SK-N-SH (cell line): ENCODE measurements around the gene KMT2E. TPM values are rescaled to one million over a fixed set of nuclear protein-coding genes. Genes with fewer than 3 reads are reported as not detected.

Source experiments
- CTCF ChIA-PET: fragments of 300-600, 350-600 bp; formaldehyde crosslinking; extraction: SDS; loops from one replicate; lab custom pipeline; 2021; lab: Yijun Ruan, JAX
- POLR2A ChIA-PET: fragments of 350-600 bp; sonication (Branson Sonifier 250); formaldehyde crosslinking; extraction: SDS; loops from one replicate; lab custom pipeline; 2020; ENCODE audit warnings: antibody characterized with exemption, inconsistent platforms; lab: Yijun Ruan, JAX
- DNase-seq: peaks from one replicate; pipeline ENCODE4 v3.0.0; 2012
- H2AFZ ChIP-seq: fragments of 200-600 bp; sonication (generic); 2 replicates; pipeline ENCODE4 v1.8.1; 2016; ENCODE audit warnings: antibody characterized with exemption, mild to moderate bottlenecking, low read depth
- H3F3A ChIP-seq: fragments of 200-600 bp; sonication (generic); replicated peaks from 2 replicates; pipeline ENCODE3; 2016; ENCODE audit warnings: antibody characterized with exemption, mild to moderate bottlenecking; ENCODE audit not compliant: insufficient read depth
- H3K27ac ChIP-seq, 2 experiments: fragments of 200-500 bp in 1 of 2; fragments of 200-600 bp in 1 of 2; sonication (Bioruptor generic) in 1 of 2; sonication (generic), shearing (Covaris generic) in 1 of 2; 2 replicates each; pipeline versions ENCODE4 v1.5.1 to v1.6.1; 2014 to 2016; ENCODE audit warnings: low read depth in 2 of 2, inconsistent platforms in 1 of 2, low read length in 1 of 2, mild to moderate bottlenecking in 1 of 2, mixed read lengths in 1 of 2
- H3K27me3 ChIP-seq: fragments of 200-600 bp; sonication (generic), shearing (Covaris generic); 2 replicates; pipeline ENCODE4 v1.6.1; 2016; ENCODE audit warnings: mixed run types; ENCODE audit not compliant: insufficient read depth
- H3K36me3 ChIP-seq, 2 experiments: fragments of 200-500 bp in 1 of 2; fragments of 200-600 bp in 1 of 2; sonication (Bioruptor generic) in 1 of 2; sonication (generic) in 1 of 2; replicated peaks in 1 of 2; 2 replicates each; pipeline versions ENCODE3 to v1.5.1; 2014 to 2016; ENCODE audit warnings: low read length in 1 of 2, mild to moderate bottlenecking in 1 of 2; ENCODE audit not compliant: insufficient read depth in 2 of 2, control insufficient read depth in 1 of 2
- H3K4me1 ChIP-seq, 2 experiments: fragments of 200-500 bp in 1 of 2; fragments of 200-600 bp in 1 of 2; sonication (Bioruptor generic) in 1 of 2; sonication (generic), shearing (Covaris generic) in 1 of 2; 2 replicates each; pipeline versions ENCODE4 v1.5.1 to v1.6.1; 2014 to 2016; ENCODE audit warnings: low read depth in 1 of 2, low read length in 1 of 2, mixed run types in 1 of 2; ENCODE audit not compliant: insufficient read depth in 2 of 2, control insufficient read depth in 1 of 2
- H3K4me2 ChIP-seq: fragments of 200-600 bp; sonication (generic), shearing (Covaris generic); 2 replicates; pipeline ENCODE4 v1.6.1; 2017; ENCODE audit warnings: mixed run types
- H3K4me3 ChIP-seq, 2 experiments: fragments of 200-500 bp in 1 of 2; fragments of 200-600 bp in 1 of 2; sonication (Bioruptor generic) in 1 of 2; sonication (generic), shearing (Covaris generic) in 1 of 2; 2 replicates each; pipeline versions ENCODE4 v1.5.1 to v1.8.1; 2014 to 2016; ENCODE audit warnings: low read depth in 2 of 2, inconsistent platforms in 1 of 2, low read length in 1 of 2, mild to moderate bottlenecking in 1 of 2, mixed read lengths in 1 of 2, moderate library complexity in 1 of 2
- H3K79me2 ChIP-seq: fragments of 200-600 bp; sonication (generic); 2 replicates; pipeline ENCODE4 v1.8.1; 2017; ENCODE audit warnings: mild to moderate bottlenecking; ENCODE audit not compliant: insufficient read depth
- H3K9ac ChIP-seq: fragments of 200-600 bp; sonication (generic); 2 replicates; pipeline ENCODE4 v1.6.1; 2017; ENCODE audit warnings: mixed run types
- H3K9me2 ChIP-seq: fragments of 200-600 bp; sonication (generic); 2 replicates; pipeline ENCODE4 v1.6.1; 2017; ENCODE audit warnings: mixed run types
- H3K9me3 ChIP-seq: fragments of 200-600 bp; sonication (generic); 2 replicates; pipeline ENCODE4 v1.6.1; 2017; ENCODE audit warnings: mixed run types, mild to moderate bottlenecking, moderate library complexity
- H4K20me1 ChIP-seq: fragments of 200-600 bp; sonication (generic); 2 replicates; pipeline ENCODE4 v1.6.1; 2017; ENCODE audit warnings: mild to moderate bottlenecking, mixed run types; ENCODE audit not compliant: insufficient read depth
- CHD2 ChIP-seq: fragments of 150-350 bp; IDR thresholded peaks from 2 replicates; pipeline ENCODE4 v1.6.1; 2018; ENCODE audit warnings: low read length; ENCODE audit not compliant: partially characterized antibody
- EP300 ChIP-seq, 2 experiments: IDR thresholded peaks; 2 replicates each; pipeline versions ENCODE4 v1.4.0 to v1.6.1; 2012; ENCODE audit warnings: borderline replicate concordance in 1 of 2, low read depth in 1 of 2, low read length in 1 of 2
- EZH2phosphoT487 ChIP-seq: fragments of 200-600 bp; sonication (generic); IDR thresholded peaks from 2 replicates; pipeline ENCODE4 v1.6.1; 2017; ENCODE audit warnings: low read depth, mixed run types, mild to moderate bottlenecking, antibody characterized with exemption, moderate library complexity, borderline replicate concordance
- FOSL2 ChIP-seq: IDR thresholded peaks from 2 replicates; pipeline ENCODE4 v1.4.0; 2012; ENCODE audit warnings: low read depth, mild to moderate bottlenecking, moderate library complexity, borderline replicate concordance
- FOXM1 ChIP-seq: IDR thresholded peaks from 2 replicates; pipeline ENCODE4 v1.4.0; 2012; ENCODE audit warnings: low read depth, mild to moderate bottlenecking
- GABPA ChIP-seq: IDR thresholded peaks from 2 replicates; pipeline ENCODE4 v1.4.0; 2012; ENCODE audit warnings: low read depth, mild to moderate bottlenecking
- MXI1 ChIP-seq: IDR thresholded peaks from 2 replicates; pipeline ENCODE4 v1.6.1; 2012; ENCODE audit warnings: mild to moderate bottlenecking, low read depth, low read length, improper control_type of control experiment
- NFIC ChIP-seq: IDR thresholded peaks from 2 replicates; pipeline ENCODE4 v1.4.0; 2012; ENCODE audit warnings: borderline replicate concordance
- NRF1 ChIP-seq: IDR thresholded peaks from 2 replicates; pipeline ENCODE4 v1.6.1; 2012; ENCODE audit warnings: low read depth, mild to moderate bottlenecking, low read length
- RAD21 ChIP-seq: IDR thresholded peaks from 2 replicates; pipeline ENCODE4 v1.6.1; 2012; ENCODE audit warnings: mild to moderate bottlenecking, low read length
- RCOR1 ChIP-seq: fragments of 150-350 bp; IDR thresholded peaks from 2 replicates; pipeline ENCODE4 v1.6.1; 2017; ENCODE audit warnings: antibody characterized with exemption, low read length
- RXRA ChIP-seq: IDR thresholded peaks from 2 replicates; pipeline ENCODE4 v1.4.0; 2012; ENCODE audit warnings: low read depth, mild to moderate bottlenecking, borderline replicate concordance
- TAF1 ChIP-seq: IDR thresholded peaks from 2 replicates; pipeline ENCODE4 v1.6.1; 2012; ENCODE audit warnings: low read depth, mild to moderate bottlenecking, low read length, moderate library complexity, borderline replicate concordance
- WGBS: methylation state at CpG from one replicate; pipeline ENCODE4 v1.1.6; 2017; ENCODE audit warnings: low lambda C conversion rate; 5-methylcytosine and 5-hydroxymethylcytosine counted together
- polyA plus RNA-seq, 3 experiments: library from polyadenylated mRNA; depleted of rRNA; stranded (reverse); fragments of >200 nt; gene quantifications; 2 replicates each; pipeline ENCODE4 v1.2.3, GENCODE V29; 2012
- TF ChIP-seq, protein P1 (sequence below): IDR thresholded peaks from 2 replicates; pipeline ENCODE4 v1.4.0; 2012; ENCODE audit warnings: low read depth, borderline replicate concordance
- TF ChIP-seq, protein P2 (sequence below): IDR thresholded peaks from 2 replicates; pipeline ENCODE4 v1.4.0; 2012; ENCODE audit warnings: low read depth
- TF ChIP-seq, protein P3 (sequence below): fragments of 150-350 bp; IDR thresholded peaks from 2 replicates; pipeline ENCODE4 v1.6.1; 2017; ENCODE audit warnings: antibody characterized with exemption, low read length, low read depth, borderline replicate concordance
- TF ChIP-seq, protein P4 (sequence below): IDR thresholded peaks from 2 replicates; pipeline ENCODE4 v1.6.1; 2012; ENCODE audit warnings: mild to moderate bottlenecking, low read depth, low read length, moderate library complexity
- TF ChIP-seq, protein P5 (sequence below): IDR thresholded peaks from 2 replicates; pipeline ENCODE4 v1.4.0; 2012; ENCODE audit warnings: low read depth, borderline replicate concordance

KMT2E gene
- polyA plus RNA-seq, 1 of the 3 experiments (the other 2 are of a cell fraction) = 6.4 TPM

DNA sequence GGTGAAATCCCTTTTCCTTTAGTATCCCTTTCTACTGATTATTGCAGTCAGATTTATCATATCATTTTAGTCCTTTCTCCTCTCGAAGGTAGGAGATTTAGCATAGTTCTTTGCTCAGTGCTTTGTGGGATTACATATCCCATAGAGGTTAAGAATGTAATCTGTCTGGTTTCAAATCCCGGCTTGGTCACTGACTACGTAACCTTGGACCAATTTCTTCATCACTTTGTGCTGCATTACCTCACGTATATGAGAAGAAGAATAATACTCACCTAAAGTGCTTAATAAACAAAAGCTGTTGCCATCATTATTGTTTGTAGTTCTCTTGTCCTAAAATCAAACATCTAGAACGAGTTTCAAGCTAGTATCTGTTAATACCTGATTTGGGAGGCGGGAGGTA is 74.0 kb downstream of the KMT2E start:
- Histone ChIP-seq H3K9me3 (no peaks in the 10 kb centered on the region), H4K20me1 (no peaks in the 10 kb centered on the region; the same call in 1 of the 2 replicates), H2AFZ (no peak overlapping the region), H3K36me3 (peaks cover 53 to 83% of the 10 kb centered on the region in 2 experiments), H3K4me3 (no peak overlapping the region), H3F3A (peaks cover 34% of the 10 kb centered on the region), H3K9ac (no peak overlapping the region), H3K4me1 (no peaks in the 10 kb centered on the region), H3K4me2 (no peak overlapping the region), H3K27me3 (no peaks in the 10 kb centered on the region), H3K9me2 (no peaks in the 10 kb centered on the region), H3K79me2 (peaks cover 30% of the 10 kb centered on the region; the same call in 1 of the 2 replicates), H3K27ac (no peak overlapping the region)
- TF ChIP-seq, protein P1, sequence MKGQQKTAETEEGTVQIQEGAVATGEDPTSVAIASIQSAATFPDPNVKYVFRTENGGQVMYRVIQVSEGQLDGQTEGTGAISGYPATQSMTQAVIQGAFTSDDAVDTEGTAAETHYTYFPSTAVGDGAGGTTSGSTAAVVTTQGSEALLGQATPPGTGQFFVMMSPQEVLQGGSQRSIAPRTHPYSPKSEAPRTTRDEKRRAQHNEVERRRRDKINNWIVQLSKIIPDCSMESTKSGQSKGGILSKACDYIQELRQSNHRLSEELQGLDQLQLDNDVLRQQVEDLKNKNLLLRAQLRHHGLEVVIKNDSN = no peak
- TF ChIP-seq, protein P2, sequence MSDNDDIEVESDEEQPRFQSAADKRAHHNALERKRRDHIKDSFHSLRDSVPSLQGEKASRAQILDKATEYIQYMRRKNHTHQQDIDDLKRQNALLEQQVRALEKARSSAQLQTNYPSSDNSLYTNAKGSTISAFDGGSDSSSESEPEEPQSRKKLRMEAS = no peak
- TF ChIP-seq, protein P3, sequence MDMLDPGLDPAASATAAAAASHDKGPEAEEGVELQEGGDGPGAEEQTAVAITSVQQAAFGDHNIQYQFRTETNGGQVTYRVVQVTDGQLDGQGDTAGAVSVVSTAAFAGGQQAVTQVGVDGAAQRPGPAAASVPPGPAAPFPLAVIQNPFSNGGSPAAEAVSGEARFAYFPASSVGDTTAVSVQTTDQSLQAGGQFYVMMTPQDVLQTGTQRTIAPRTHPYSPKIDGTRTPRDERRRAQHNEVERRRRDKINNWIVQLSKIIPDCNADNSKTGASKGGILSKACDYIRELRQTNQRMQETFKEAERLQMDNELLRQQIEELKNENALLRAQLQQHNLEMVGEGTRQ = no peak
- TF ChIP-seq GABPA = no peak
- DNase-seq = no peak
- ChIA-PET POLR2A (no interaction called here), CTCF (interaction anchor here (0.7 to 0.9 kb wide), 2 partner anchors 11 to 170 kb away, joined by 3 read pairs; no protein-coding TSS in a partner anchor)
- 94% methylated on average over 6 of the region's 6 CpGs for WGBS

DNA sequence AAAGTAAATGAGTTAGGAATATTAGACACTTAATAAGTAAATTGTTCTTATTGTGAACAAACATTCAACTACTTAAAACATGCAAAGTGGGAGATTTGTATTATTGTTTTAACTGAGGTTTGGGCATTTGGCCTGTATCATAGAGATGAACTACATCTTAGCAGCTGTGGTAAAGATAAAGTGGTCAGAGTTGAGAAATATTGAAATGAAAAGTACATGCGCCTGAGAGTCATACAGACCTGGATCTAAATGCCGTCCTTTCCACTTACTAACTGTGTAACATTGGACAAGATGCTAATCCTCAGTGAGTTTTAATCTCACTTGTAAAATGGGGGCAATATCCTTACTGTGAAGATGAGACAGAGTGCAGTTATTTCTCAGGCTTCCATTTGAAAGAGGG is 74.5 kb downstream of the KMT2E start:
- H3K36me3 ChIP-seq = peaks cover 49 to 86% of the 10 kb centered on the region in 2 experiments
- no peaks in the 10 kb centered on the region for H3K9me3 ChIP-seq
- peaks cover 33% of the 10 kb centered on the region; the same call in 1 of the 2 replicates for H3K79me2 ChIP-seq
- no peaks in the 10 kb centered on the region for H3K9me2 ChIP-seq
- no peaks in the 10 kb centered on the region; the same call in 1 of the 2 replicates for H4K20me1 ChIP-seq
- 92% methylated on average over 2 of the region's 2 CpGs for WGBS
- H3K4me1 ChIP-seq = no peaks in the 10 kb centered on the region
- ChIA-PET POLR2A (no interaction called here), CTCF (interaction anchor here (0.7 to 0.9 kb wide), 2 partner anchors 12 to 170 kb away, joined by 3 read pairs; no protein-coding TSS in a partner anchor)
- no peak overlapping the region for H3K27ac ChIP-seq
- no peak overlapping the region for H2AFZ ChIP-seq
- no peak overlapping the region for H3K4me3 ChIP-seq
- no peak for DNase-seq
- no peaks in the 10 kb centered on the region for H3K27me3 ChIP-seq
- no peak overlapping the region for H3K4me2 ChIP-seq
- H3F3A ChIP-seq = peaks cover 34% of the 10 kb centered on the region
- H3K9ac ChIP-seq = no peak overlapping the region
- TF ChIP-seq TAF1 (no peak), RXRA (no peak), NRF1 (no peak), NFIC (no peak), FOSL2 (no peak), RAD21 (no peak), MXI1 (no peak), EP300 (IDR thresholded peaks at IDR 0.05; ENCODE audit: borderline replicate concordance in 1 of 2, low read depth in 1 of 2, low read length in 1 of 2) (no peak), RCOR1 (no peak), FOXM1 (no peak), CHD2 (no peak), EZH2phosphoT487 (no peak)
- TF ChIP-seq, protein P4, sequence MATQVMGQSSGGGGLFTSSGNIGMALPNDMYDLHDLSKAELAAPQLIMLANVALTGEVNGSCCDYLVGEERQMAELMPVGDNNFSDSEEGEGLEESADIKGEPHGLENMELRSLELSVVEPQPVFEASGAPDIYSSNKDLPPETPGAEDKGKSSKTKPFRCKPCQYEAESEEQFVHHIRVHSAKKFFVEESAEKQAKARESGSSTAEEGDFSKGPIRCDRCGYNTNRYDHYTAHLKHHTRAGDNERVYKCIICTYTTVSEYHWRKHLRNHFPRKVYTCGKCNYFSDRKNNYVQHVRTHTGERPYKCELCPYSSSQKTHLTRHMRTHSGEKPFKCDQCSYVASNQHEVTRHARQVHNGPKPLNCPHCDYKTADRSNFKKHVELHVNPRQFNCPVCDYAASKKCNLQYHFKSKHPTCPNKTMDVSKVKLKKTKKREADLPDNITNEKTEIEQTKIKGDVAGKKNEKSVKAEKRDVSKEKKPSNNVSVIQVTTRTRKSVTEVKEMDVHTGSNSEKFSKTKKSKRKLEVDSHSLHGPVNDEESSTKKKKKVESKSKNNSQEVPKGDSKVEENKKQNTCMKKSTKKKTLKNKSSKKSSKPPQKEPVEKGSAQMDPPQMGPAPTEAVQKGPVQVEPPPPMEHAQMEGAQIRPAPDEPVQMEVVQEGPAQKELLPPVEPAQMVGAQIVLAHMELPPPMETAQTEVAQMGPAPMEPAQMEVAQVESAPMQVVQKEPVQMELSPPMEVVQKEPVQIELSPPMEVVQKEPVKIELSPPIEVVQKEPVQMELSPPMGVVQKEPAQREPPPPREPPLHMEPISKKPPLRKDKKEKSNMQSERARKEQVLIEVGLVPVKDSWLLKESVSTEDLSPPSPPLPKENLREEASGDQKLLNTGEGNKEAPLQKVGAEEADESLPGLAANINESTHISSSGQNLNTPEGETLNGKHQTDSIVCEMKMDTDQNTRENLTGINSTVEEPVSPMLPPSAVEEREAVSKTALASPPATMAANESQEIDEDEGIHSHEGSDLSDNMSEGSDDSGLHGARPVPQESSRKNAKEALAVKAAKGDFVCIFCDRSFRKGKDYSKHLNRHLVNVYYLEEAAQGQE = no peak
- TF ChIP-seq, protein P2 = no peak
- TF ChIP-seq, protein P5, sequence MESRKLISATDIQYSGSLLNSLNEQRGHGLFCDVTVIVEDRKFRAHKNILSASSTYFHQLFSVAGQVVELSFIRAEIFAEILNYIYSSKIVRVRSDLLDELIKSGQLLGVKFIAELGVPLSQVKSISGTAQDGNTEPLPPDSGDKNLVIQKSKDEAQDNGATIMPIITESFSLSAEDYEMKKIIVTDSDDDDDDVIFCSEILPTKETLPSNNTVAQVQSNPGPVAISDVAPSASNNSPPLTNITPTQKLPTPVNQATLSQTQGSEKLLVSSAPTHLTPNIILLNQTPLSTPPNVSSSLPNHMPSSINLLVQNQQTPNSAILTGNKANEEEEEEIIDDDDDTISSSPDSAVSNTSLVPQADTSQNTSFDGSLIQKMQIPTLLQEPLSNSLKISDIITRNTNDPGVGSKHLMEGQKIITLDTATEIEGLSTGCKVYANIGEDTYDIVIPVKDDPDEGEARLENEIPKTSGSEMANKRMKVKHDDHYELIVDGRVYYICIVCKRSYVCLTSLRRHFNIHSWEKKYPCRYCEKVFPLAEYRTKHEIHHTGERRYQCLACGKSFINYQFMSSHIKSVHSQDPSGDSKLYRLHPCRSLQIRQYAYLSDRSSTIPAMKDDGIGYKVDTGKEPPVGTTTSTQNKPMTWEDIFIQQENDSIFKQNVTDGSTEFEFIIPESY = no peak
